GM13977 (cell line): ENCODE data around the gene ELK1.

Experiments used
- DNase-seq: peaks from one replicate; pipeline ENCODE4 v3.0.0; 2012; ENCODE audit warnings: low spot score
- CTCF ChIP-seq: IDR thresholded peaks from 2 replicates; pipeline ENCODE4 v1.5.1; 2012; ENCODE audit warnings: mild to moderate bottlenecking, control low read depth; ENCODE audit not compliant: insufficient read depth; ENCODE audit errors: extremely low read depth, missing control alignments
- in situ Hi-C: fragments of 300-500 bp; cut with MboI; formaldehyde crosslinking; loops from one replicate; pipeline ENCODE4 v1.12.0; 2022; ENCODE audit warnings: low sequenced_read_pairs, low pct_unique_long_range_greater_than_20kb, mixed read lengths, inconsistent platforms; ENCODE audit not compliant: unreplicated experiment

ELK1 gene

DNA sequence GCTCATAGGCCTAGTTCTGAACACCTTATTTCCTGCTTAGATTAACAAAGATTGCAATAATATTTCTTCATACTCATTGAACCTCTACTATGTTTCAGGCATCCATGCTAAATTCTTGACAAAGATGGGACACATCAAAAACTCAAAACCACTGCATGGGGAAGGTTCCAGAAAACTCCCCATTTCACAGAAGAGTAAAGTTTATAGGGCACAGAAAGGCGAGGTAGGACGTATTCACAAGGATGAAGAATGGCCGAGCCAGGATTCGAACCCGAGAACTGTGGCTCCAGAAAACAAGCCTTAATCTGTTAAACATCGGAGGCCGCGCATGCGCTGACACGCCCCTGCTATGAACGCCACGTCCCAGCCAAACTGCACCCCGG, 7.9 kb upstream of the ELK1 start:
- in situ Hi-C loops, result no loop called here
- no peak for DNase-seq

DNA sequence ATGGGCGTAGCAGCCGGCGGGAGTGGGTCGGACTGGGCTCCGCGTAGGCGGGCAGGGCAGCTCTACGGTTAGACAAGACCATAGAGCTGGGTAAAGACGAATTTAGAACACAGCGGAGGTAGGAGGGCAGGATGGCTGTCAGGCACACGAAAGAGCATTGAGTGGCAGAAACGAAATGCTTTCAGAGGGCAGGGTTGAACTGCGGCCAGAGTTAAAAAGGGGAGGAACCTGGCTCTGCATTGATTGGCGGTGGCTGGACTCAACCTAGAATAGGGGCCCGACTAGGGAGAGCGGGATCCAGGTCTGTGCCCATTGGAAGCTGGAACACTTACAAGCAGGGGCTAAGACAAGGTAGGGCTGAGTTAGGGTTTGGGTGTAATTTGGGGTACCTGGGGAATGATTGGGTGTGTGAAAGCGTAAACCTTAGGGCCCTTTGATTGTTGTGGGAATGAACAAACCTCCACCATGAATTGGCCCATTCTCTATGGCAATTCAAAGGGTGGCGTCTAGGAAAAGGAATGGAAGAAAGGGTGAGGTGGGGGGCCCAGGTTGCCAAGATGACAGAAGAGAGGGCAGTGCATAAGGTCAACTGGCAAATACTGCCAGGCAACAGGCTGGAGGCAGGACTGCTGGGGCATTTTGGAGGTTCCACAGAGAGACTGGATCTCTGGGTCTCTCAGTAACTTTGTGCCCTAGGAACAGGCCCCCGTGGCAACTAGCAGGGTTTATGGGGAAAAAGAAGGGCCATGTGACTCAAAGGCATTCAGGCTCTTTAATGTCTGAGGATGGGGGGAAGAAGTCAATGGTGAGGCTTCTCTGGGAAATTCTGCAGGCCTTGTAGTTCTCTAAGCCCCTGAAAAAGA, 911 bp upstream of the ELK1 start:
- no peak for DNase-seq
- no peak for TF ChIP-seq CTCF
- in situ Hi-C loops, result no loop called here

More for the DNA sequence above, 7.9 kb upstream of the ELK1 start:
- no peak for TF ChIP-seq CTCF

GRCh38 chrX:47649781-47650163, 591 bp downstream of the ELK1 start:
- DNase-seq, result no peak
- in situ Hi-C loops, result no loop called here
- TF ChIP-seq CTCF, result no peak

GRCh38 chrX:47649271-47649670, 1.1 kb downstream of the ELK1 start:
- no peak for DNase-seq
- no peak for TF ChIP-seq CTCF
- in situ Hi-C loops, result no loop called here

GRCh38 chrX:47648376-47648775, 2.0 kb downstream of the ELK1 start:
- no peak for TF ChIP-seq CTCF

GRCh38 chrX:47646636-47647035, 3.7 kb downstream of the ELK1 start:
- in situ Hi-C loops, result no loop called here
- no peak for TF ChIP-seq CTCF
- no peak for DNase-seq

More at GRCh38 chrX:47648376-47648775, 2.0 kb downstream of the ELK1 start:
- DNase-seq, result no peak
- in situ Hi-C loops, result no loop called here
